ENCODE results near the gene NR2C1. TPM values are rescaled to one million over a fixed set of nuclear protein-coding genes. Genes with fewer than 3 reads are reported as not detected.

The NR2C1 gene
- total RNA-seq (ENCODE audit: low replicate concordance): 15.5 and 25.4 TPM in 2 replicates

DNA sequence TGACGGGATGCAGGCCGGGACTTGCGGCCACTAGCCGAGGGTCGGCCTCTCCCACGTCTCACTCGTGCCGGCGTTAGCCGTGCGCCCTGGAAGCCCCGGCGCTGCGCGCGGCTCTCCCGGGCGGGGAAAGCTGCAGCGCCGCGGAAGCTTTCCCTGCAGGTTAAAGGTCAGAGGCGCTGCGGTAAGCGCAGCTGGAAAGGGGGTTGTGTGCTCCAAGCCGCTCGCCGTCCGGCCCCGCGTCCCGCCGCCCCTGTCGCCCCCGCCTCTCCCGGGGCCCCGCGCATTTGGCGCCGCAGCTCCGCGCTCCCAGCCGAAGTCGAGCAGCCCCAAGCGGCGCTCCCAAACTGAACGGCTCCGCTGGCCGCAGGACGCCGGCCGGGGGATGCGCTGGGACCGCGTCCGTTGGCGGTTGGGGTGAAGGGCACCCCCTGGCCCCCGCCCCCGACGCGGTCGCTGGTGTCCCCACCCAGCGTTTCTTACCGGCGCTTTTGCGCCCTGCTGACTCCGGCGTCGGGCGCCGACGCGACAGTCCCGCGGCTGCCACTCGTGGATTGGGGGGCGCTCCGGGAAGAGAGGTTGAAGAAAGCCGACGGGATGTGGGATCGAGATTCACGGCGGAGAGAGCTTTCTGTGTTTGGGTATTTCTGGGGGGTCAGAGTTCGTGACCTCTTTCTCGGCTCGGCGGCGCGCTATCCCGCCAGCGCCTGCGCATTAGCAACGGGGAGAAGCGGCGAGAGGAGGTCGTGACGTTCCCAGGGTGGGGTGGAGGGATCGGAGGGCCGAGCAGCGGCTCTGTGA is at the start of gene NR2C1:
TSS of gene NR2C1 (minus strand) at position 719 of the 798 bp plus-strand sequence. CDS start 6,234 bp downstream, outside the sequence.
- H3K4me3 ChIP-seq (ENCODE audit: low read depth, low read length): peak within 1 kb of the TSS; percentile 83
- TF ChIP-seq, protein P1, sequence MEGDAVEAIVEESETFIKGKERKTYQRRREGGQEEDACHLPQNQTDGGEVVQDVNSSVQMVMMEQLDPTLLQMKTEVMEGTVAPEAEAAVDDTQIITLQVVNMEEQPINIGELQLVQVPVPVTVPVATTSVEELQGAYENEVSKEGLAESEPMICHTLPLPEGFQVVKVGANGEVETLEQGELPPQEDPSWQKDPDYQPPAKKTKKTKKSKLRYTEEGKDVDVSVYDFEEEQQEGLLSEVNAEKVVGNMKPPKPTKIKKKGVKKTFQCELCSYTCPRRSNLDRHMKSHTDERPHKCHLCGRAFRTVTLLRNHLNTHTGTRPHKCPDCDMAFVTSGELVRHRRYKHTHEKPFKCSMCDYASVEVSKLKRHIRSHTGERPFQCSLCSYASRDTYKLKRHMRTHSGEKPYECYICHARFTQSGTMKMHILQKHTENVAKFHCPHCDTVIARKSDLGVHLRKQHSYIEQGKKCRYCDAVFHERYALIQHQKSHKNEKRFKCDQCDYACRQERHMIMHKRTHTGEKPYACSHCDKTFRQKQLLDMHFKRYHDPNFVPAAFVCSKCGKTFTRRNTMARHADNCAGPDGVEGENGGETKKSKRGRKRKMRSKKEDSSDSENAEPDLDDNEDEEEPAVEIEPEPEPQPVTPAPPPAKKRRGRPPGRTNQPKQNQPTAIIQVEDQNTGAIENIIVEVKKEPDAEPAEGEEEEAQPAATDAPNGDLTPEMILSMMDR (IDR thresholded peaks at IDR 0.05; ENCODE audit: insufficient read depth, low read length): no peak
- DNase-seq (ENCODE audit: low read depth): peak; percentile 88

DNA sequence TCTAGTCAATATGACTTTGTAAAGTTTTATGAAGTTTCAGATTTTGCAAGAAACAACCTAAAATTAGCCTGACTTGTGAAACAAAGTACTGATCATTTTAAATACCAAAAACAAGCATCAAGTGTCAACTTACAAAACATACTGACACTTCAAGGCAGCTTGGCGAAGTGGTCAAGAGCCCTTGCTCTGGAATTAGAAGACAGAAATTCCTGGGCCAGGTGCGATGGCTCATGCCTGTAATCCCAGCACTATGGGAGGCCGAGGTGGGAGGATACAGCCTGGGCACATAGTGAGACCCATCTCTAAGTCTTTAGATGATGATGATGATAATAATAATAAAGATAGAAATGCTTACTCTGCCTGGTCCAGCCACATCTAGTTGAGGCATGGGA is 45.4 kb upstream of the NR2C1 start:
- DNase-seq (ENCODE audit: low read depth): no peak
- H3K4me3 ChIP-seq (ENCODE audit: low read depth, low read length): no peak overlapping the region
- TF ChIP-seq, protein P1 (IDR thresholded peaks at IDR 0.05; ENCODE audit: insufficient read depth, low read length): no peak

- TF ChIP-seq, protein P1 (IDR thresholded peaks at IDR 0.05; ENCODE audit: insufficient read depth, low read length): no peak
- no peak overlapping the region for H3K4me3 ChIP-seq (ENCODE audit: low read depth, low read length)
- DNase-seq (ENCODE audit: low read depth): peak; percentile 93
Observed at GRCh38 chr12:95118138-95118787, 44.8 kb upstream of the NR2C1 start.

- DNase-seq (ENCODE audit: low read depth): peak; percentile 87
- no peak overlapping the region for H3K4me3 ChIP-seq (ENCODE audit: low read depth, low read length)
- TF ChIP-seq, protein P1 (IDR thresholded peaks at IDR 0.05; ENCODE audit: insufficient read depth, low read length): peak; percentile 48
Observed at GRCh38 chr12:95117178-95117599, 43.8 kb upstream of the NR2C1 start.

- TF ChIP-seq, protein P1 (IDR thresholded peaks at IDR 0.05; ENCODE audit: insufficient read depth, low read length): no peak
- no peak overlapping the region for H3K4me3 ChIP-seq (ENCODE audit: low read depth, low read length)
- DNase-seq (ENCODE audit: low read depth): no peak
Observed at GRCh38 chr12:95116773-95117172, 43.4 kb upstream of the NR2C1 start.

- DNase-seq (ENCODE audit: low read depth): no peak
- no peak overlapping the region for H3K4me3 ChIP-seq (ENCODE audit: low read depth, low read length)
- TF ChIP-seq, protein P1 (IDR thresholded peaks at IDR 0.05; ENCODE audit: insufficient read depth, low read length): no peak
Observed at GRCh38 chr12:95116341-95116740, 42.9 kb upstream of the NR2C1 start.
